ENCODE data around the gene SRGAP2B. TPM values are rescaled to one million over a fixed set of nuclear protein-coding genes. Genes with fewer than 3 reads are reported as not detected.
"Not testable (repeated sequence)": the region's sequence is repeated elsewhere in the genome, so short reads cannot be mapped to it uniquely, and the experiment has no call there.

The SRGAP2B gene
- polyA plus RNA-seq, 4 donors = 1.4 to 6.8 (median 4.2) TPM

- not testable (repeated sequence) for H3K4me1 ChIP-seq (ENCODE audit: control insufficient read depth in 3 of 3, insufficient read depth in 2 of 3, low read depth in 1 of 3, low read length in 2 of 3); DNase-seq; H3K36me3 ChIP-seq (ENCODE audit: control insufficient read depth in 3 of 3, insufficient read depth in 2 of 3, low read depth in 1 of 3, low read length in 3 of 3); H3K27ac ChIP-seq (ENCODE audit: low read depth in 1 of 3, low read length in 2 of 3); H3K9me3 ChIP-seq (ENCODE audit: control insufficient read depth in 2 of 2, insufficient read depth in 1 of 2, low read depth in 1 of 2, low read length in 1 of 2); FAIRE-seq; H3K27me3 ChIP-seq (ENCODE audit: control insufficient read depth in 3 of 3, insufficient read depth in 3 of 3, low read length in 3 of 3); H3K4me3 ChIP-seq (ENCODE audit: low read depth in 1 of 3, low read length in 3 of 3)
- WGBS, 3 donors = no CpG with 5 or more reads among the region's 3 CpGs
These were observed 18.3 kb downstream of the SRGAP2B start for GRCh38 chr1:145076877-145077276.

DNA sequence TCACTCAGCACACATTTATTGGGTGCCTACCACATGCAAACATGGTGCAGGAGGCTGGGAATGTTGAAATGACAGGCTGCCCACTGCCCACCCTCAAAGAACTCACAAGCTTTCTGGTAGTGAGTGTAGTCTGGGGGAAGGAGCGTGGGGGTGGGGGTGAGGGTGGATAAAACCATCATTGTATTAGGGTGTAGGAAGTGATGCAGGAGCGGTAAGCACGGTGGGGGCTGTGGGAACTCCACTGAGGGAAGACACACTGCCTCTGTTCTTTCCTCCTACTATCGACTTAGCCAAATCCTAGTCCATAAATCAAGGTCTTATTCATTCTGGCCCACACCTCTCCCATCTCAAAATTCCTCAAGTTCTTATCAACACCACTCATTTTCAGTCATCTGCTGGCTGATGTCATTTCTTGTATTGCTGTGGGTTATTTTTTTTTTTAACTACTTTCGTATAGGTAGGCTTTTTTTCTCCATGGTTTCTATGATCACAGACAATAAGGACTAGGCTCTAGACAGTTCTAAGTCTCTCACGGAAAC is 21.0 kb downstream of the SRGAP2B start:
- not testable (repeated sequence) for DNase-seq; H3K4me1 ChIP-seq (ENCODE audit: control insufficient read depth in 3 of 3, insufficient read depth in 2 of 3, low read depth in 1 of 3, low read length in 2 of 3); FAIRE-seq; H3K9me3 ChIP-seq (ENCODE audit: control insufficient read depth in 2 of 2, insufficient read depth in 1 of 2, low read depth in 1 of 2, low read length in 1 of 2); H3K4me3 ChIP-seq (ENCODE audit: low read depth in 1 of 3, low read length in 3 of 3); H3K27me3 ChIP-seq (ENCODE audit: control insufficient read depth in 3 of 3, insufficient read depth in 3 of 3, low read length in 3 of 3); H3K27ac ChIP-seq (ENCODE audit: low read depth in 1 of 3, low read length in 2 of 3); H3K36me3 ChIP-seq (ENCODE audit: control insufficient read depth in 3 of 3, insufficient read depth in 2 of 3, low read depth in 1 of 3, low read length in 3 of 3)
- 80 to 82% (median 81%) methylated on average over 1 to 3 of the region's 6 CpGs for WGBS, 3 donors

DNA sequence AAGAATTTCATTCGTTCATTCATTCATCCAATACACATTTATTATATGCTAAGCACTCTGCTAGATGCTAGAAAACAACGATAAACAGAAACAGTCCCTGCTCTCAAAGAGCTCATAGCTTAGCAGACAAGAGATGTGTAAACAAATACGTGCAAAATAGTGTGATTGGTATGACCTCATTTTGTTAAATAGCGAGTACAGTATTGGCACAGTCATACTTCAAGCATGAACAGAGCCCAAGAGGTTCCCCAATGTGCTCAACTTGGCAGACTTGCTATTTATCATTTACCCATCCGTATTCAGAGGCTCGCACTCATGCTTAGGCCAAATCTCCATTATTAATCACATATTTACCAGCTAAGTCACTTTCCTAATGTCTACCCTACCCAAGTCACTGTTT is 23.6 kb downstream of the SRGAP2B start:
- 83 to 100% methylated on average over 1 of the region's 6 CpGs; no CpG with 5 or more reads in 1 of the 3 donors for WGBS, 3 donors
- H3K27me3 ChIP-seq (ENCODE audit: control insufficient read depth in 3 of 3, insufficient read depth in 3 of 3, low read length in 3 of 3); FAIRE-seq; H3K36me3 ChIP-seq (ENCODE audit: control insufficient read depth in 3 of 3, insufficient read depth in 2 of 3, low read depth in 1 of 3, low read length in 3 of 3); H3K4me3 ChIP-seq (ENCODE audit: low read depth in 1 of 3, low read length in 3 of 3); H3K4me1 ChIP-seq (ENCODE audit: control insufficient read depth in 3 of 3, insufficient read depth in 2 of 3, low read depth in 1 of 3, low read length in 2 of 3); DNase-seq; H3K9me3 ChIP-seq (ENCODE audit: control insufficient read depth in 2 of 2, insufficient read depth in 1 of 2, low read depth in 1 of 2, low read length in 1 of 2); H3K27ac ChIP-seq (ENCODE audit: low read depth in 1 of 3, low read length in 2 of 3): not testable (repeated sequence)

- no CpG with 5 or more reads among the region's 10 CpGs for WGBS, 3 donors
- H3K4me3 ChIP-seq (ENCODE audit: low read depth in 1 of 3, low read length in 3 of 3); H3K4me1 ChIP-seq (ENCODE audit: control insufficient read depth in 3 of 3, insufficient read depth in 2 of 3, low read depth in 1 of 3, low read length in 2 of 3); H3K27ac ChIP-seq (ENCODE audit: low read depth in 1 of 3, low read length in 2 of 3); FAIRE-seq; H3K27me3 ChIP-seq (ENCODE audit: control insufficient read depth in 3 of 3, insufficient read depth in 3 of 3, low read length in 3 of 3); H3K36me3 ChIP-seq (ENCODE audit: control insufficient read depth in 3 of 3, insufficient read depth in 2 of 3, low read depth in 1 of 3, low read length in 3 of 3); H3K9me3 ChIP-seq (ENCODE audit: control insufficient read depth in 2 of 2, insufficient read depth in 1 of 2, low read depth in 1 of 2, low read length in 1 of 2); DNase-seq: not testable (repeated sequence)
These were observed 28.6 kb downstream of the SRGAP2B start for GRCh38 chr1:145066486-145066885.

DNA sequence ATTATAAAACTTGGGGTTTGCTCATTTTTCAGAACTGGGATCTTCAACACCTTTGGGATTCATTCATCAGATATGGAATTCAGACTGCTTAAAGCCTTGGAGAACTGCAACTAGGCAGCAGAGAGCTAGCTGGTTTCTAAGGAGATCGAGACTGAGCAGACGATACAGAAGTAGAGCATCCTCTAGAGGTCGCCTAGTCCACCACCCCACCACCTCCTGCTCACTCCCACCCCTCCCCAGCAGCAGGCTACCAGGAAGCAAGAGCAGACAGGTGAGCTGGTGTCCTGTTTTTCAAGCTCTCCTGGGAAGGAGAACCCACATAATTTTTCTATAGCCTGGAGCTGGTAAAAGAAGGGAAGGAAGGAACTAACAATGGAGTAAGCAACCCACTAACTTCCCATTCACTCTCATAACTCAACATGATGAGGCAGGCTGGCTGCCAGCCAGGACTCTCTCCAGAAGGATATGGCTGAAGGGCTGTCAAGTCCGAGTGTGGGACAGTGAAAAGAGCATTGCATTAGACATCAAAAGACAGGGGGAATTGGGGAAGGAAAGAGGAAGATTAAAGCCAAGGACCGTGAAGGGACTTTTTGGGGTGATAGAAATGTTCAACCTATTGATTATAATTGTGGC is 29.8 kb downstream of the SRGAP2B start:
- WGBS, 3 donors = 29 to 33% (median 33%) methylated on average over 1 to 2 of the region's 5 CpGs
- not testable (repeated sequence) for H3K4me3 ChIP-seq (ENCODE audit: low read depth in 1 of 3, low read length in 3 of 3); H3K4me1 ChIP-seq (ENCODE audit: control insufficient read depth in 3 of 3, insufficient read depth in 2 of 3, low read depth in 1 of 3, low read length in 2 of 3); DNase-seq; H3K27me3 ChIP-seq (ENCODE audit: control insufficient read depth in 3 of 3, insufficient read depth in 3 of 3, low read length in 3 of 3); FAIRE-seq; H3K9me3 ChIP-seq (ENCODE audit: control insufficient read depth in 2 of 2, insufficient read depth in 1 of 2, low read depth in 1 of 2, low read length in 1 of 2); H3K36me3 ChIP-seq (ENCODE audit: control insufficient read depth in 3 of 3, insufficient read depth in 2 of 3, low read depth in 1 of 3, low read length in 3 of 3); H3K27ac ChIP-seq (ENCODE audit: low read depth in 1 of 3, low read length in 2 of 3)

GRCh38 chr1:145063941-145064648 is 31.0 kb downstream of the SRGAP2B start:
- not testable (repeated sequence) for DNase-seq; H3K27ac ChIP-seq (ENCODE audit: low read depth in 1 of 3, low read length in 2 of 3); H3K4me3 ChIP-seq (ENCODE audit: low read depth in 1 of 3, low read length in 3 of 3); H3K27me3 ChIP-seq (ENCODE audit: control insufficient read depth in 3 of 3, insufficient read depth in 3 of 3, low read length in 3 of 3); H3K4me1 ChIP-seq (ENCODE audit: control insufficient read depth in 3 of 3, insufficient read depth in 2 of 3, low read depth in 1 of 3, low read length in 2 of 3); H3K9me3 ChIP-seq (ENCODE audit: control insufficient read depth in 2 of 2, insufficient read depth in 1 of 2, low read depth in 1 of 2, low read length in 1 of 2); H3K36me3 ChIP-seq (ENCODE audit: control insufficient read depth in 3 of 3, insufficient read depth in 2 of 3, low read depth in 1 of 3, low read length in 3 of 3); FAIRE-seq
- WGBS, 3 donors = no CpG with 5 or more reads among the region's 2 CpGs

- not testable (repeated sequence) for H3K36me3 ChIP-seq (ENCODE audit: control insufficient read depth in 3 of 3, insufficient read depth in 2 of 3, low read depth in 1 of 3, low read length in 3 of 3); H3K4me1 ChIP-seq (ENCODE audit: control insufficient read depth in 3 of 3, insufficient read depth in 2 of 3, low read depth in 1 of 3, low read length in 2 of 3); DNase-seq; H3K9me3 ChIP-seq (ENCODE audit: control insufficient read depth in 2 of 2, insufficient read depth in 1 of 2, low read depth in 1 of 2, low read length in 1 of 2); H3K4me3 ChIP-seq (ENCODE audit: low read depth in 1 of 3, low read length in 3 of 3); FAIRE-seq; H3K27me3 ChIP-seq (ENCODE audit: control insufficient read depth in 3 of 3, insufficient read depth in 3 of 3, low read length in 3 of 3); H3K27ac ChIP-seq (ENCODE audit: low read depth in 1 of 3, low read length in 2 of 3)
- WGBS, 3 donors = 40 to 89% (median 64%) methylated on average over 1 of the region's 2 CpGs
These were observed 31.8 kb downstream of the SRGAP2B start for GRCh38 chr1:145063285-145063684.

- not testable (repeated sequence) for FAIRE-seq; H3K4me3 ChIP-seq (ENCODE audit: low read depth in 1 of 3, low read length in 3 of 3)
- WGBS, 3 donors = no CpG with 5 or more reads among the region's 3 CpGs
These were observed 36.9 kb downstream of the SRGAP2B start for GRCh38 chr1:145058184-145058583.

More at GRCh38 chr1:145058184-145058583, 36.9 kb downstream of the SRGAP2B start:
- not testable (repeated sequence) for H3K4me1 ChIP-seq (ENCODE audit: control insufficient read depth in 3 of 3, insufficient read depth in 2 of 3, low read depth in 1 of 3, low read length in 2 of 3); H3K36me3 ChIP-seq (ENCODE audit: control insufficient read depth in 3 of 3, insufficient read depth in 2 of 3, low read depth in 1 of 3, low read length in 3 of 3); DNase-seq; H3K27ac ChIP-seq (ENCODE audit: low read depth in 1 of 3, low read length in 2 of 3); H3K9me3 ChIP-seq (ENCODE audit: control insufficient read depth in 2 of 2, insufficient read depth in 1 of 2, low read depth in 1 of 2, low read length in 1 of 2); H3K27me3 ChIP-seq (ENCODE audit: control insufficient read depth in 3 of 3, insufficient read depth in 3 of 3, low read length in 3 of 3)
